Measurements from ENCODE around the gene LRIT2. TPM values are rescaled to one million over a fixed set of nuclear protein-coding genes. Genes with fewer than 3 reads are reported as not detected.

The LRIT2 gene
- total RNA-seq, 1 experiment from 2014 or later, result not detected

DNA sequence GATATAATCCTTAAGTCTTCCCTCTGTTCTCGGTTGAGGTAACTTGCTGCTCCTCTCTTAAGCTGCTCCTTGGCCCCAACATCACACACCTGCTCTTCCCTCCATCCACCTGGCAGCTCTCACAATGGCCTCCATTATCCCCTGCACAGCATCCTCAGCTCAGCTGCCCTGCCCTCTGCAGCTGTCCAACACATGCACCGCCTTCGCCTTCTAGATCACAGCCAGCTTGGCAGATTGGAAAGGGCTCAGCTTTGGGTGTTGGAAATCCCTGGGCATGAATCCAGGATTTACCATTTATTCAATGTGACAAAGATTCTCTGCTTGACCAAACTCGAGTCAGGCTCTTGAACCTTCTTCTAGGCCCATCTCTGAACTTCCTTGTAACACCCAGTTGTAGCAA, 40.1 kb upstream of the LRIT2 start:
- no peak overlapping the region for H3K4me3 Mint-ChIP-seq
- ATAC-seq (no peak), DNase-seq (ENCODE audit: low spot score) (no peak)
- POLR2A ChIA-PET, result no interaction called here
- peaks cover 13% of the 10 kb centered on the region for H3K4me1 Mint-ChIP-seq
- TF ChIP-seq IRF2 (CRISPR knock-in tag; IDR thresholded peaks at IDR 0.05; ENCODE audit: borderline replicate concordance, low read depth) (no peak), TEAD4 (CRISPR knock-in tag; IDR thresholded peaks at IDR 0.05) (no peak), USF2 (CRISPR knock-in tag; IDR thresholded peaks at IDR 0.05) (no peak), FOXK1 (CRISPR knock-in tag; IDR thresholded peaks at IDR 0.05) (no peak), NFYB (CRISPR knock-in tag; conservative IDR thresholded peaks at IDR 0.05; ENCODE audit: low read depth) (no peak)
- H3K27ac Mint-ChIP-seq, result no peak overlapping the region
- CTCF ChIA-PET, result interaction anchor here (1.0 to 7.0 kb wide), 9 partner anchors 10 to 284 kb away, joined by 3 to 261 read pairs (median 6); no protein-coding TSS in a partner anchor
- H3K9me3 Mint-ChIP-seq, result no peaks in the 10 kb centered on the region
- no peaks in the 10 kb centered on the region for H3K36me3 Mint-ChIP-seq
- peaks cover 10% of the 10 kb centered on the region for H3K27me3 Mint-ChIP-seq (ENCODE audit: low read depth)

- ATAC-seq, result peak; percentile 95
- POLR2A ChIA-PET, result no interaction called here
- H3K9me3 Mint-ChIP-seq, result no peaks in the 10 kb centered on the region
- TF ChIP-seq, protein P1, sequence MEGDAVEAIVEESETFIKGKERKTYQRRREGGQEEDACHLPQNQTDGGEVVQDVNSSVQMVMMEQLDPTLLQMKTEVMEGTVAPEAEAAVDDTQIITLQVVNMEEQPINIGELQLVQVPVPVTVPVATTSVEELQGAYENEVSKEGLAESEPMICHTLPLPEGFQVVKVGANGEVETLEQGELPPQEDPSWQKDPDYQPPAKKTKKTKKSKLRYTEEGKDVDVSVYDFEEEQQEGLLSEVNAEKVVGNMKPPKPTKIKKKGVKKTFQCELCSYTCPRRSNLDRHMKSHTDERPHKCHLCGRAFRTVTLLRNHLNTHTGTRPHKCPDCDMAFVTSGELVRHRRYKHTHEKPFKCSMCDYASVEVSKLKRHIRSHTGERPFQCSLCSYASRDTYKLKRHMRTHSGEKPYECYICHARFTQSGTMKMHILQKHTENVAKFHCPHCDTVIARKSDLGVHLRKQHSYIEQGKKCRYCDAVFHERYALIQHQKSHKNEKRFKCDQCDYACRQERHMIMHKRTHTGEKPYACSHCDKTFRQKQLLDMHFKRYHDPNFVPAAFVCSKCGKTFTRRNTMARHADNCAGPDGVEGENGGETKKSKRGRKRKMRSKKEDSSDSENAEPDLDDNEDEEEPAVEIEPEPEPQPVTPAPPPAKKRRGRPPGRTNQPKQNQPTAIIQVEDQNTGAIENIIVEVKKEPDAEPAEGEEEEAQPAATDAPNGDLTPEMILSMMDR (IDR thresholded peaks at IDR 0.05), result peak; percentile 78
- TF ChIP-seq SP1 (CRISPR knock-in tag; conservative IDR thresholded peaks at IDR 0.05) (no peak), ZNF121 (CRISPR knock-in tag; IDR thresholded peaks at IDR 0.05) (peak; percentile 51; the same call in 1 of the 2 replicates)
- H3K36me3 Mint-ChIP-seq, result no peaks in the 10 kb centered on the region
- no peak overlapping the region for H3K27ac Mint-ChIP-seq
- CTCF ChIA-PET, result interaction anchor here (0.5 to 7.0 kb wide), 18 partner anchors 9 to 591 kb away, joined by 3 to 261 read pairs (median 4); partner anchors contain the start of gene CCSER2
- peaks cover 10% of the 10 kb centered on the region for H3K27me3 Mint-ChIP-seq (ENCODE audit: low read depth)
- no peak overlapping the region for H3K4me3 Mint-ChIP-seq
- peaks cover 13% of the 10 kb centered on the region for H3K4me1 Mint-ChIP-seq
- DNase-seq (ENCODE audit: low spot score), result peak; percentile 84
Measured at GRCh38 chr10:84264611-84265141, 39.3 kb upstream of the LRIT2 start.

- Mint-ChIP-seq H3K36me3 (no peaks in the 10 kb centered on the region), H3K4me1 (peaks cover 13% of the 10 kb centered on the region), H3K27me3 (ENCODE audit: low read depth) (peaks cover 5% of the 10 kb centered on the region), H3K4me3 (no peak overlapping the region), H3K27ac (no peak overlapping the region), H3K9me3 (peaks cover 5% of the 10 kb centered on the region; the same call in 1 of the 2 replicates)
- ATAC-seq, result no peak
- ChIA-PET CTCF (interaction anchor here (1.0 to 4.8 kb wide), 4 partner anchors 8 to 277 kb away, joined by 4 to 48 read pairs (median 10); no protein-coding TSS in a partner anchor), POLR2A (no interaction called here)
- DNase-seq (ENCODE audit: low spot score), result no peak
- TF ChIP-seq SOX15 (CRISPR knock-in tag; IDR thresholded peaks at IDR 0.05) (no peak), KAT7 (CRISPR knock-in tag; IDR thresholded peaks at IDR 0.05; ENCODE audit: borderline replicate concordance) (no peak), ZNF425 (CRISPR knock-in tag; conservative IDR thresholded peaks at IDR 0.05) (no peak), RELA (CRISPR knock-in tag; IDR thresholded peaks at IDR 0.05; ENCODE audit: borderline replicate concordance) (no peak), NR2C2 (CRISPR knock-in tag; IDR thresholded peaks at IDR 0.05) (no peak), TP53 (CRISPR knock-in tag; IDR thresholded peaks at IDR 0.05) (no peak), E2F4 (CRISPR knock-in tag; IDR thresholded peaks at IDR 0.05; ENCODE audit: borderline replicate concordance, low read depth) (no peak)
- TF ChIP-seq, protein P1 (IDR thresholded peaks at IDR 0.05), result no peak
- TF ChIP-seq, protein P2, sequence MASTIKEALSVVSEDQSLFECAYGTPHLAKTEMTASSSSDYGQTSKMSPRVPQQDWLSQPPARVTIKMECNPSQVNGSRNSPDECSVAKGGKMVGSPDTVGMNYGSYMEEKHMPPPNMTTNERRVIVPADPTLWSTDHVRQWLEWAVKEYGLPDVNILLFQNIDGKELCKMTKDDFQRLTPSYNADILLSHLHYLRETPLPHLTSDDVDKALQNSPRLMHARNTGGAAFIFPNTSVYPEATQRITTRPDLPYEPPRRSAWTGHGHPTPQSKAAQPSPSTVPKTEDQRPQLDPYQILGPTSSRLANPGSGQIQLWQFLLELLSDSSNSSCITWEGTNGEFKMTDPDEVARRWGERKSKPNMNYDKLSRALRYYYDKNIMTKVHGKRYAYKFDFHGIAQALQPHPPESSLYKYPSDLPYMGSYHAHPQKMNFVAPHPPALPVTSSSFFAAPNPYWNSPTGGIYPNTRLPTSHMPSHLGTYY (CRISPR knock-in tag; IDR thresholded peaks at IDR 0.05), result no peak
Measured at GRCh38 chr10:84263716-84264115, 38.4 kb upstream of the LRIT2 start.
